Coronary artery (tissue), 2 donors: ENCODE results near the gene ITSN1.

ENCODE experiments used
- DNase-seq: peaks from one replicate; pipeline ENCODE4 v3.0.0-alpha.2; 2017; ENCODE audit warnings: low spot score
- H3K27ac ChIP-seq, 2 donors: fragments of 200-600 bp; sonication (generic); one replicate each; pipeline ENCODE4 v1.5.1; 2016 to 2019
- H3K4me3 ChIP-seq: fragments of 200-600 bp; sonication (generic); 2 replicates; pipeline ENCODE4 v1.5.1; 2016; ENCODE audit warnings: mild to moderate bottlenecking, moderate library complexity
- TF ChIP-seq, protein P1 (sequence below): fragments of 200-600 bp; sonication (generic); IDR thresholded peaks from one replicate; pipeline ENCODE4 v1.5.1; 2019; ENCODE audit warnings: antibody characterized with exemption

The ITSN1 gene

DNA sequence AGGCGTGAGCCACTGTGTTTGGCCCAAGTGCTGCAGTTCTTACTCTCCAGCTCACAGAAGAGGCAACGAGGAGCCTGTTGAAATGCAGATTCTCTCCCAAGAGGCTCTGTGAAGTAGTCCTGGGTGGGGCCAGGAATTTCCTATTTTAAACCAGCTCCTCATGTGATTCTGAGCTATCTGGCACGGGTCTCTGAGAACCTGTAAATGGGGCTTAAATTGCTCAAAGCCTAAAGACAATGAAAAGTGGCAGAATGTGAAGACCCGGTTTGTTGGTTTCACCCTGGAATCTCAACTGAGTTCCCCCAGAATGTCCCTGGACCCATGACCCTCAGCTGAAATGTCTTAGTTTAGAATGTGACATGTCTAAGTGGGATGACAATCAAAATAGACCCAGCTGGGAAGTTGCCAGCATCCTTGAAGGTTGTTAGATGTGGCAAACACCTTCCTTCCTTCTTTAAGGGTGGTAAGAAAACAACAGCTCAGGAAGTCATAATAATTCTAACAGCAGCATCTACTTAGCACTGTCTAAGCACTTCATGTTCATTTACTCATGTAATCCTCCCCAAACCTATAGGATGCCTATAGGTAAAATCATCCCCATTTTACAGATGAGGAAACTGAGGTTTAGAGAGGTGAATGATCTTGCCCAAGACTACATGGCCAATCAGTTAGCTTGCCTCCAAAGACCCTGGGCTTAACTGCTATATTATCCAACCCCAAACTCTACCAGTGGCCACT, 294.2 kb downstream of the ITSN1 start:
- no peak for DNase-seq
- TF ChIP-seq, protein P1, sequence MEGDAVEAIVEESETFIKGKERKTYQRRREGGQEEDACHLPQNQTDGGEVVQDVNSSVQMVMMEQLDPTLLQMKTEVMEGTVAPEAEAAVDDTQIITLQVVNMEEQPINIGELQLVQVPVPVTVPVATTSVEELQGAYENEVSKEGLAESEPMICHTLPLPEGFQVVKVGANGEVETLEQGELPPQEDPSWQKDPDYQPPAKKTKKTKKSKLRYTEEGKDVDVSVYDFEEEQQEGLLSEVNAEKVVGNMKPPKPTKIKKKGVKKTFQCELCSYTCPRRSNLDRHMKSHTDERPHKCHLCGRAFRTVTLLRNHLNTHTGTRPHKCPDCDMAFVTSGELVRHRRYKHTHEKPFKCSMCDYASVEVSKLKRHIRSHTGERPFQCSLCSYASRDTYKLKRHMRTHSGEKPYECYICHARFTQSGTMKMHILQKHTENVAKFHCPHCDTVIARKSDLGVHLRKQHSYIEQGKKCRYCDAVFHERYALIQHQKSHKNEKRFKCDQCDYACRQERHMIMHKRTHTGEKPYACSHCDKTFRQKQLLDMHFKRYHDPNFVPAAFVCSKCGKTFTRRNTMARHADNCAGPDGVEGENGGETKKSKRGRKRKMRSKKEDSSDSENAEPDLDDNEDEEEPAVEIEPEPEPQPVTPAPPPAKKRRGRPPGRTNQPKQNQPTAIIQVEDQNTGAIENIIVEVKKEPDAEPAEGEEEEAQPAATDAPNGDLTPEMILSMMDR: no peak
- Histone ChIP-seq H3K4me3 (no peak overlapping the region), H3K27ac (no peak overlapping the region)

DNA sequence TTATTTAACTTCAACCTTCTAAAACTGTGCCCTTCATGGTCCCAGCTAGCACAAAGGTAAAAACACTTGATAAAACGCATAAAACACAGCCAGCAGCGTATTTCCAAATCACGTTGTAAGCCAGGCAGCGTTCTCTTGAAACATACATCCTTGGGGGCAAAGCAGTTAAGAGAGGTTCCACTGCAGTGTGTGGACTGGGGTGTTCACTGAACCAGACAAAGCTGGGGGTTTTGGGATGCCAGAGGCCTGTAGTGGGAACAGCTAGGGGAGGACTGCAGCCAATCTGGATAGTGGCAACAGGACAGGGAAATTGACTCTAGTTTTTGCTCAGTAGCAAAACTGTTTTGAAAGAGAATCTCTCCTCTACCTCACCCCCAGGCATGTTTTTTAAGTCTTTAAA, 294.8 kb downstream of the ITSN1 start:
- TF ChIP-seq, protein P1: no peak
- H3K27ac ChIP-seq: no peak overlapping the region
- no peak for DNase-seq
- H3K4me3 ChIP-seq: no peak overlapping the region

DNA sequence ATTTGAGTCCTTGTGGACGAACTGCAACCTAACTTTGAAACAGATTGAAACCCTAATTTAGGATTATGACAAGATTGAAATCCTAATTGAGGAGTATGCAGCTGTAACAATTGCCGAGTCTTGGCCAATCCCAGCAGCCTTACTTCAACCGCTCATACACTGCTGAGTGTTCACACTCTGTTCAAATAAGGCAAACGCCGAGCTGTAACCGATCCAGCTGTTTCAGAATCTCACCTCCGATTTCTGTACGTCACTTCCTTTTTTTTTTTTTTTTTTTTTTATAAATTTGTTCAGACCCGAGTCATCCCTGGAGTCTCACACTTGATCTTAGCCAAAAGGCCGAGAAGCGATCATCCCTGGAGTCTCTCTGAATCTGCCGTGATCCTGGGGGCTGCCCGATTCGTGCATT, 295.6 kb downstream of the ITSN1 start:
- DNase-seq: no peak
- TF ChIP-seq, protein P1: no peak
- Histone ChIP-seq H3K4me3 (no peak overlapping the region), H3K27ac (no peak overlapping the region)

DNA sequence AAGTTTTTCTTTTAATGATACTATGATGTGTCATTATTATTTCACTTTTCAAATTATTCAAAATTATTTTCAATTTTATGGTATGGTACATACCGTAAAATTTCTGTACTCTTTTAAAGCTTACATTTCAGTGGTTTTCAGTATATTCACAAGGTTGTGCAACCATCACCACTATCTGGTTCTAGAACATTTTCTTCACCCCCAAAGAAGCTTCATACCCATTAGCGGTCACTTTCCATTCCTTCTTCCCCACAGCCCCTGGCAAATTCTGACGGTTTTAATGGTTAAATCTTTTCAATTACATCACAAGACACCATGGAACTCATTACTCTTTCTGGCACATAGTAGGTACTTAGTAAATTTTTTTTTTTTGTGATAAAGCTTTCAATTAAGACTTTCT, 296.1 kb downstream of the ITSN1 start:
- TF ChIP-seq, protein P1: no peak
- Histone ChIP-seq H3K4me3 (no peak overlapping the region), H3K27ac (no peak overlapping the region)
- DNase-seq: no peak

DNA sequence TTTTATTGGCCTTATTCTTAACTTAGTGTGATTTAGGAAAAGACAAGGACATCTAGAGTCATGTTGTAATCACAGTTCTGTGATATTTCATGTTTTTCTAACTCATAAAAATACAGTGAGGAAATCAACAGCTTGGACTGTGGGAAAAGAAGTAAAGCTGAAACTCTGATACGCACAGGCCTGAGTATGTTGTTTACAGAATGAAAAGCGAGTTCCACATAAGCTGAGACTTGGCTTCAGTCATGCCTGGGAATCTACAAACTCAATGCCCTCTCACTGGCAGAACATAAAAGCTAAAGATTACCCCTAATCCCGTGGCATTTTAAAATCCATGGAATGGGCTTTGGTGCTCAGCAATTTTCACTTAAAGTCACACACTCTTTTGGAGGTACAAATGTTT, 296.9 kb downstream of the ITSN1 start:
- Histone ChIP-seq H3K4me3 (no peak overlapping the region), H3K27ac (no peak overlapping the region)
- TF ChIP-seq, protein P1: no peak
- DNase-seq: no peak

DNA sequence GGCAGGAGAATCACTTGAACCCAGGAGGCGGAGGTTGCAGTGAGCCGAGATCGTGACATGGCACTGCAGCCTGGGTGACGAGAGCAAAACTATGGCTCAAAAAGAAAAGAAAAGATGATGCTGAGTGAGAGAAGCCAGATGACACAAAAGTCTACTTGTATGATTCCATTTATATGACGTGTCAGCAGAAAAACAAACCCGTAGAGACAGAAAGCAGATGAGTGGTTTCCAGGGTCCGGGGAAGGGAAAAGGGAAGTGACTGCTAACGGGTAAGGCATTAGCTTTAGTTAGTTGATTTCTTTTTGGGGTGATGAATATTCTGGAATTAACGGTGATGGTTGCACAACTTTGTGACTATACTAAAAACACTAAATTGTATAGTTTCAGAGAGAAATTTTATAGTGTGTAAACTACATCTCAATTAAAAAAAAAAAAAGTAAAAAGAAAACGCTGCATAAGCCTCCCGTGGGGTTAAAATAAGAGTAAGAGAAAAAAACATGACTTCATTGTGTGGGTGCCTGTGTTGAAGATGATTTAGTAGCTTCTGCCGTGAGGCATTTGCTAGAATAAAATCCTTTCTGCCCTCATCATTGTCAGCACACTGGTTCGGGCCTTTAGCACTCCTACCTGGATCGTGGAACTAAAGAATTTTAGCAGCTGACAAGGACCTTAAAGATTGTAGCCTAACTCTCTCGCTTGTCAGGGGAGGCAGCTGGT, 298.0 kb downstream of the ITSN1 start:
- Histone ChIP-seq H3K27ac (no peak overlapping the region), H3K4me3 (no peak overlapping the region)
- TF ChIP-seq, protein P1: no peak
- no peak for DNase-seq

DNA sequence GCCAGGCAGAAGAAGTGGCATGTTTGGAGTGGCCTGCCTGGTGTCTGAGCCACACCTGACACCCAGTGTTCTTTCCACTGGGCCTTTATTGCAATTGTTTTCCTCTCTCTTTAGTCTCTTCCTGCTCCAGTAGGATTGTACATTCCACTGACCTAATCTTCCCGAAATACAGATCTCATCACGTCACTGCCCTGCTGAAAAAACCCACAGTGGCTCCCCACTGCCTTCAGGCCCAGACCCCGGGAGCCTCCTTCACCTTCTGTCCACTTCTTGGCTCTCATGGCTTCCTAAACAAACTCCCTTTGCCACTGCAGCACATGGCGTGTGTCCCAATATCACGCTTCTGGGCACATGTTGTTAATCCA, 298.6 kb downstream of the ITSN1 start:
- H3K27ac ChIP-seq: no peak overlapping the region
- DNase-seq: no peak
- TF ChIP-seq, protein P1: no peak
- no peak overlapping the region for H3K4me3 ChIP-seq
